Lung (tissue), 12 donors: ENCODE data around the gene COL1A1. TPM values are rescaled to one million over a fixed set of nuclear protein-coding genes. Genes with fewer than 3 reads are reported as not detected.

Source experiments
- ATAC-seq: fragments of 200-7000 bp; cut with Tn5 transposase; one replicate; pipeline ENCODE4 v1.9.1; 2020; ENCODE audit warnings: moderate number of reproducible peaks; ENCODE audit not compliant: insufficient read depth, low FRiP score
- DNase-seq, 3 donors: peaks; one replicate each; pipeline ENCODE4 v3.0.0-alpha.2; 2013 to 2017
- H3K27ac ChIP-seq, 2 donors: one replicate each; pipeline ENCODE4 v1.5.1; 2013; ENCODE audit warnings: mild to moderate bottlenecking in 2 of 2, moderate library complexity in 2 of 2, control low read depth in 1 of 2, inconsistent platforms in 1 of 2, low read depth in 1 of 2, low read length in 1 of 2
- H3K27me3 ChIP-seq, 3 donors: one replicate each; pipeline ENCODE4 v1.5.1; 2013; ENCODE audit warnings: low read length in 2 of 3; ENCODE audit not compliant: control insufficient read depth in 3 of 3, insufficient read depth in 3 of 3
- H3K36me3 ChIP-seq, 4 donors: one replicate each; pipeline ENCODE4 v1.5.1; 2013; ENCODE audit warnings: low read length in 4 of 4, mild to moderate bottlenecking in 1 of 4, moderate library complexity in 1 of 4; ENCODE audit not compliant: control insufficient read depth in 4 of 4, insufficient read depth in 4 of 4
- H3K4me1 ChIP-seq, 5 donors: one replicate each; pipeline ENCODE4 v1.5.1; 2013; ENCODE audit warnings: low read length in 5 of 5, mild to moderate bottlenecking in 2 of 5, moderate library complexity in 1 of 5; ENCODE audit not compliant: control insufficient read depth in 5 of 5, insufficient read depth in 5 of 5
- H3K4me3 ChIP-seq: one replicate; pipeline ENCODE4 v1.5.1; 2013; ENCODE audit warnings: mild to moderate bottlenecking, control low read depth, moderate library complexity
- H3K9ac ChIP-seq, 2 donors: one replicate each; pipeline ENCODE4 v1.5.1; 2013; ENCODE audit warnings: low read length in 2 of 2, control low read depth in 1 of 2; ENCODE audit not compliant: insufficient read depth in 1 of 2
- H3K9me3 ChIP-seq, 4 donors: one replicate each; pipeline ENCODE4 v1.5.1; 2013; ENCODE audit warnings: low read length in 3 of 4, mild to moderate bottlenecking in 1 of 4, moderate library complexity in 1 of 4; ENCODE audit not compliant: control insufficient read depth in 4 of 4, insufficient read depth in 3 of 4
- WGBS, 2 donors: extraction: QIAGEN DNeasy Blood & Tissue Kit; methylation state at CpG; one replicate each; pipeline ENCODE4 v1.1.7; 2013; 5-methylcytosine and 5-hydroxymethylcytosine counted together
- polyA plus RNA-seq, 2 donors: library from polyadenylated mRNA; stranded (reverse); fragments of 200-250 nt; gene quantifications; one replicate each; pipeline ENCODE4 v1.2.1, GENCODE V29; 2013
- total RNA-seq, 2 donors: library from RNA; depleted of rRNA in 1 of 2; stranded (reverse); fragments of >200 nt in 1 of 2; gene quantifications; one replicate each; pipeline ENCODE4 v1.2.1, GENCODE V29; 2014 to 2021
- TF ChIP-seq, protein P1 (sequence below): IDR thresholded peaks from 2 replicates; pipeline ENCODE4 v1.5.1; 2012; ENCODE audit warnings: mild to moderate bottlenecking; ENCODE audit errors: control extremely low read depth, extremely low read depth
- donor health status: control.
- donor health status: control.
- donor health status: Bipolar disorder and iron deficiency.
- donor health status: healthy.
- donor health status: DM: yes; HTN: yes; CAD: no.

The COL1A1 gene
- total and polyA plus RNA-seq, 4 donors, result 30.5 to 1,330 (median 283) TPM

DNA sequence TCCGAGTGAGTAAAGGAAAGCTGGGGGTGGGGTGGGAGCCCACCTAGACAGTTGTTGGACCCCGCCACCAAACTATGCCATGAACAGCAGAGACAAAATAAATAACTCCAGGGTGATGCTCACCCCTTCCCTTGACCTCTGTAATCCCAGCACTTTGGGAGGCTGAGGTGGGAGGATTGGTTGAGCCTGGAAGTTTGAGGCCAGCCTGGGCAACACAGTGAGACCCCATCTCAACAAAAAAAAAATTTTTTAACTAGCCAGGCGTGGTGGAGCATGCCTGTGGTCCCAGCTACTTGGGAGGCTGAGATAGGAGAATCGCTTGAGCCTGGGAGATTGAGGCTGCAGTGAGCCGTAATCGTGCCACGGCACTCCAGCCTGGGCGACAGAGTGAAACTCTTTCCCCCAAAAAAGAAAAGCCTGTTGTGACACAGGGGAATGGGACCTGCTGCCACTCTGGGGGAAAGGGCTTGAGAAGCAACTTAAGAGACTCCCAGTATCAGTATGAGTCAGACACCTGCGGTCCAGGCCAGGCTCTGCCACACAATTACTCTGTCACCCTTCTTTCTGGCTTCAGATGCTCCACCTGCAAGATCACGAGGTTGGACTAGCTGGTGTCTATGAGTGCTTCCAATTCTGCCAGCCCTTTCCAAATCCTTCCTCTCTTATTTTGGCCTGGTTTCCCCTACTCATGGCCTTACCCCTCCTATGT, 30.6 kb downstream of the COL1A1 start:
- 90 to 92% methylated on average over 10 of the region's 10 CpGs for WGBS, 2 donors
- no peak for DNase-seq
- Histone ChIP-seq H3K4me1 (peaks cover 0 to 12% (median 3%) of the 10 kb centered on the region in 5 donors), H3K4me3 (no peak overlapping the region), H3K27me3 (no peaks in the 10 kb centered on the region), H3K36me3 (no peaks in the 10 kb centered on the region), H3K9me3 (no peaks in the 10 kb centered on the region), H3K9ac (no peak overlapping the region), H3K27ac (peak overlapping the region in 1 of 2 donors; percentile 58)
- ATAC-seq, result no peak
- TF ChIP-seq, protein P1, sequence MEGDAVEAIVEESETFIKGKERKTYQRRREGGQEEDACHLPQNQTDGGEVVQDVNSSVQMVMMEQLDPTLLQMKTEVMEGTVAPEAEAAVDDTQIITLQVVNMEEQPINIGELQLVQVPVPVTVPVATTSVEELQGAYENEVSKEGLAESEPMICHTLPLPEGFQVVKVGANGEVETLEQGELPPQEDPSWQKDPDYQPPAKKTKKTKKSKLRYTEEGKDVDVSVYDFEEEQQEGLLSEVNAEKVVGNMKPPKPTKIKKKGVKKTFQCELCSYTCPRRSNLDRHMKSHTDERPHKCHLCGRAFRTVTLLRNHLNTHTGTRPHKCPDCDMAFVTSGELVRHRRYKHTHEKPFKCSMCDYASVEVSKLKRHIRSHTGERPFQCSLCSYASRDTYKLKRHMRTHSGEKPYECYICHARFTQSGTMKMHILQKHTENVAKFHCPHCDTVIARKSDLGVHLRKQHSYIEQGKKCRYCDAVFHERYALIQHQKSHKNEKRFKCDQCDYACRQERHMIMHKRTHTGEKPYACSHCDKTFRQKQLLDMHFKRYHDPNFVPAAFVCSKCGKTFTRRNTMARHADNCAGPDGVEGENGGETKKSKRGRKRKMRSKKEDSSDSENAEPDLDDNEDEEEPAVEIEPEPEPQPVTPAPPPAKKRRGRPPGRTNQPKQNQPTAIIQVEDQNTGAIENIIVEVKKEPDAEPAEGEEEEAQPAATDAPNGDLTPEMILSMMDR, result no peak

GRCh38 chr17:50169881-50170459, 31.5 kb downstream of the COL1A1 start:
- H3K36me3 ChIP-seq, result no peaks in the 10 kb centered on the region
- TF ChIP-seq, protein P1, result no peak
- no peak overlapping the region for H3K4me3 ChIP-seq
- ATAC-seq (no peak), DNase-seq (no peak)
- H3K27me3 ChIP-seq, result no peaks in the 10 kb centered on the region
- H3K9ac ChIP-seq, result no peak overlapping the region
- peaks cover 0 to 12% (median 3%) of the 10 kb centered on the region in 5 donors for H3K4me1 ChIP-seq
- H3K9me3 ChIP-seq, result no peaks in the 10 kb centered on the region
- H3K27ac ChIP-seq, result peak overlapping the region in 1 of 2 donors; percentile 2
- 92 to 93% methylated on average over 9 of the region's 9 CpGs for WGBS, 2 donors

DNA sequence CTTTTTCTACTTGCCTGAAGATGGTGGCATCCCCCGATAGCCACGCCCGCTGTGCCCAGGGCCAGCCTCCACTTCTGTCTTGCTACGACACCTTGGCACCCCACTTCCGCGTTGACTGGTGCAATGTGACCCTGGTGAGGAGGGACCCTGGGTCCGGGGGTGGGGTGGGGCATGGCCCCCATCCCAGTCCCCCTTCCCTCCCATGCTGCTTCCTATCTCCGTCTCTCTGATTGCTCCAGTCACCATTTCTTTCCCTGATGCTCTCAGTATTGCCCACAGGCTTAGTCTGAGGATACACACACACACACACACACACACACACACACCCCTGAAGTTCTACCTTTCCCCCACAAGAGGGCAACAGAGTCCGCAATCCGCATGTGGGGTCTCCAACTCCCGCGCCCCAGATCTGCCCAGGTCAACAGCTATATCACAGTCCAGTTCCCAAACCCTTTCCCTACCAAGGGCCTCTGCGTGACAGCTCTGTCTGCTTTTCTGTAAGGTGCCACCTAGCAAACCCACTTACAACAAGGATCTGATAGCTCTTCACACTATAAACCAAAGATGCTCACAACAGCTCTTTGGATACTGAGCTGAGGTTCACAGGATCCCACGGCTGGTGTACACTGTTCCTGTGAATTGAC, 32.2 kb downstream of the COL1A1 start:
- Histone ChIP-seq H3K27me3 (no peaks in the 10 kb centered on the region), H3K4me3 (no peak overlapping the region), H3K4me1 (peaks cover 0 to 12% (median 3%) of the 10 kb centered on the region in 5 donors), H3K27ac (peak overlapping the region in 1 of 2 donors; percentile 2), H3K9me3 (no peaks in the 10 kb centered on the region), H3K36me3 (no peaks in the 10 kb centered on the region), H3K9ac (no peak overlapping the region)
- 26 to 32% methylated on average over 14 of the region's 14 CpGs for WGBS, 2 donors
- DNase-seq (peak; percentile 80 to 84 (median 81)), ATAC-seq (peak; percentile 66)
- TF ChIP-seq, protein P1, result peak; percentile 66
